Adipose tissue (tissue), 3 donors: ENCODE results near the gene CHN2. TPM values are rescaled to one million over a fixed set of nuclear protein-coding genes. Genes with fewer than 3 reads are reported as not detected.

Experiments
- H3K27ac ChIP-seq: one replicate; pipeline ENCODE4 v1.5.1; 2013; ENCODE audit warnings: low read depth, low read length
- WGBS, 3 donors: extraction: QIAGEN DNeasy Blood & Tissue Kit; methylation state at CpG; one replicate each; pipeline ENCODE4 v1.1.7; 2013; 5-methylcytosine and 5-hydroxymethylcytosine counted together
- polyA plus RNA-seq, 3 donors: library from polyadenylated mRNA; stranded (reverse); fragments of 200-250 nt; gene quantifications; one replicate each; pipeline ENCODE4 v1.2.3, GENCODE V29; 2013
- donor health status: healthy with polysubstance abuse.
- donor health status: Bipolar disorder and iron deficiency.
- donor health status: healthy.

CHN2 gene
- polyA plus RNA-seq, 3 donors, result 1.7 to 8.9 (median 7.8) TPM

- 88 to 93% (median 89%) methylated on average over 9 of the region's 9 CpGs for WGBS, 3 donors
- H3K27ac ChIP-seq, result no peak overlapping the region
Measured at GRCh38 chr7:29272057-29272456, 77.5 kb downstream of the CHN2 start.

- H3K27ac ChIP-seq, result no peak overlapping the region
- WGBS, 3 donors, result 70 to 75% (median 73%) methylated on average over 11 of the region's 11 CpGs
Measured at GRCh38 chr7:29274146-29275017, 79.8 kb downstream of the CHN2 start.

GRCh38 chr7:29275018-29275318 lies 80.4 kb downstream of the CHN2 start:
- no peak overlapping the region for H3K27ac ChIP-seq
- 91 to 97% (median 97%) methylated on average over 2 of the region's 2 CpGs for WGBS, 3 donors

- H3K27ac ChIP-seq, result no peak overlapping the region
- WGBS, 3 donors, result 37 to 78% (median 75%) methylated on average over 4 of the region's 4 CpGs
Measured at GRCh38 chr7:29275493-29275892, 80.9 kb downstream of the CHN2 start.

- WGBS, 3 donors, result 47 to 61% (median 50%) methylated on average over 2 of the region's 2 CpGs
- no peak overlapping the region for H3K27ac ChIP-seq
Measured at GRCh38 chr7:29276199-29276598, 81.6 kb downstream of the CHN2 start.

- 89 to 94% (median 91%) methylated on average over 4 of the region's 4 CpGs for WGBS, 3 donors
- H3K27ac ChIP-seq, result no peak overlapping the region
Measured at GRCh38 chr7:29276806-29277205, 82.2 kb downstream of the CHN2 start.

- no peak overlapping the region for H3K27ac ChIP-seq
- 58 to 92% (median 91%) methylated on average over 6 of the region's 6 CpGs for WGBS, 3 donors
Measured at GRCh38 chr7:29277436-29278215, 83.1 kb downstream of the CHN2 start.

GRCh38 chr7:29278337-29279069 lies 83.9 kb downstream of the CHN2 start:
- WGBS, 3 donors, result 58 to 82% (median 73%) methylated on average over 9 of the region's 9 CpGs
- no peak overlapping the region for H3K27ac ChIP-seq

GRCh38 chr7:29281782-29282541 lies 87.4 kb downstream of the CHN2 start:
- no peak overlapping the region for H3K27ac ChIP-seq
- 66 to 78% (median 72%) methylated on average over 12 of the region's 12 CpGs for WGBS, 3 donors

GRCh38 chr7:29282819-29283414 lies 88.3 kb downstream of the CHN2 start:
- WGBS, 3 donors, result 74 to 80% (median 78%) methylated on average over 13 of the region's 13 CpGs

GRCh38 chr7:29284696-29285443 lies 90.3 kb downstream of the CHN2 start:
- 60 to 77% (median 62%) methylated on average over 6 of the region's 6 CpGs for WGBS, 3 donors
- no peak overlapping the region for H3K27ac ChIP-seq

More at GRCh38 chr7:29282819-29283414, 88.3 kb downstream of the CHN2 start:
- no peak overlapping the region for H3K27ac ChIP-seq

GRCh38 chr7:29285444-29285793 lies 90.8 kb downstream of the CHN2 start:
- WGBS, 3 donors, result 44 to 87% (median 63%) methylated on average over 4 of the region's 4 CpGs
- no peak overlapping the region for H3K27ac ChIP-seq

GRCh38 chr7:29285861-29286260 lies 91.3 kb downstream of the CHN2 start:
- H3K27ac ChIP-seq, result no peak overlapping the region
- WGBS, 3 donors, result 93 to 96% (median 93%) methylated on average over 3 of the region's 3 CpGs

- H3K27ac ChIP-seq, result no peak overlapping the region
- 29 to 46% (median 32%) methylated on average over 1 of the region's 1 CpG for WGBS, 3 donors
Measured at GRCh38 chr7:29287366-29287765, 92.8 kb downstream of the CHN2 start.

- 85 to 87% (median 85%) methylated on average over 6 of the region's 6 CpGs for WGBS, 3 donors
- H3K27ac ChIP-seq, result no peak overlapping the region
Measured at GRCh38 chr7:29288181-29289091, 93.9 kb downstream of the CHN2 start.
